Motor neuron (in vitro differentiated cells): ENCODE results near the gene BCO1. TPM values are rescaled to one million over a fixed set of nuclear protein-coding genes. Genes with fewer than 3 reads are reported as not detected.
A peak's percentile ranks its signal among the peaks of the same experiment; 100 is the strongest.
"Not testable (repeated sequence)": the region's sequence is repeated elsewhere in the genome, so short reads cannot be mapped to it uniquely, and the experiment has no call there.

Source experiments
- ATAC-seq, 8 experiments: fragments of 200-7000 bp; cut with Tn5 transposase; replicated peaks in 6 of 8; 2 replicates each; pipeline ENCODE4 v1.8.0; 2021; ENCODE audit warnings: mild to moderate bottlenecking in 8 of 8, moderate library complexity in 8 of 8
- H3K27ac ChIP-seq, 2 donors: fragments of 250-450 bp; sonication (Bioruptor Pico); 2 replicates each; pipeline ENCODE4 v1.9.0; 2021; ENCODE audit warnings: antibody characterized with exemption in 2 of 2, mild to moderate bottlenecking in 2 of 2, moderate library complexity in 1 of 2
- H3K4me1 ChIP-seq, 2 donors: fragments of 250-450 bp; sonication (Bioruptor Pico); replicated peaks in 1 of 2; 2 replicates each; pipeline ENCODE4 v1.6.1; 2021; ENCODE audit warnings: antibody characterized with exemption in 2 of 2, mild to moderate bottlenecking in 2 of 2, moderate library complexity in 1 of 2
- H3K4me3 ChIP-seq, 5 donors: fragments of 250-450 bp; sonication (Bioruptor Pico); 2 replicates each; pipeline ENCODE4 v1.9.0; 2021; ENCODE audit warnings: antibody characterized with exemption in 5 of 5, mild to moderate bottlenecking in 5 of 5, moderate library complexity in 4 of 5
- WGBS, 10 experiments: fragments of 450-650 bp; shearing (Covaris generic); methylation state at CpG; one replicate each; pipeline ENCODE4 v1.0.0; 2022; 5-methylcytosine and 5-hydroxymethylcytosine counted together
- in situ Hi-C, 9 experiments: fragments of 400-800 bp; cut with MboI; loops; one replicate each; pipeline ENCODE4 v1.15.0; 2021; ENCODE audit warnings: low sequenced_read_pairs in 9 of 9, low pct_unique_long_range_greater_than_20kb in 2 of 9; ENCODE audit not compliant: unreplicated experiment in 9 of 9
- total RNA-seq, 8 experiments: library from RNA; unstranded; fragments of 300-600 nt; gene quantifications; 2 replicates each; pipeline versions ENCODE4 v1.2.3 to v1.2.4, GENCODE V29; 2022

BCO1 gene
- total RNA-seq, 8 experiments from 2014 or later: 0.05 to 1.5 (median 0.39) TPM

GRCh38 chr16:81216114-81216513, 22.4 kb upstream of the BCO1 start:
- in situ Hi-C loops: no loop called here
- Histone ChIP-seq H3K4me3 (no peak overlapping the region), H3K4me1 (peaks cover 10 to 14% of the 10 kb centered on the region in 2 donors), H3K27ac (no peak overlapping the region)
- no peak for ATAC-seq
- 33 to 100% (median 90%) methylated on average over 1 to 15 of the region's 16 CpGs; no CpG with 5 or more reads in 1 of the 10 experiments for WGBS, 10 experiments

GRCh38 chr16:81216706-81217105, 21.8 kb upstream of the BCO1 start:
- in situ Hi-C loops: no loop called here
- H3K27ac ChIP-seq: no peak overlapping the region
- whole genome bisulfite sequencing, 10 experiments: 57 to 100% (median 92%) methylated on average over 1 to 2 of the region's 2 CpGs; no CpG with 5 or more reads in 6 of the 10 experiments
- ATAC-seq: no peak
- peaks cover 10 to 14% of the 10 kb centered on the region in 2 donors for H3K4me1 ChIP-seq
- no peak overlapping the region for H3K4me3 ChIP-seq

- no peak for ATAC-seq
- in situ Hi-C loops: no loop called here
- H3K4me1 ChIP-seq: peaks cover 10 to 14% of the 10 kb centered on the region in 2 donors
- WGBS, 10 experiments: 0 to 100% (median 69%) methylated on average over 2 to 8 of the region's 9 CpGs; no CpG with 5 or more reads in 2 of the 10 experiments
- no peak overlapping the region for H3K27ac ChIP-seq
- H3K4me3 ChIP-seq: no peak overlapping the region
These were observed 19.3 kb upstream of the BCO1 start for GRCh38 chr16:81219151-81219550.

GRCh38 chr16:81220349-81220748, 18.1 kb upstream of the BCO1 start:
- H3K4me3 ChIP-seq: no peak overlapping the region
- peak in 5 of 8 experiments; percentile 84 to 92 (median 87) for ATAC-seq
- peak overlapping the region in 1 of 2 donors; percentile 59 for H3K27ac ChIP-seq
- 12 to 75% (median 30%) methylated on average over 2 to 7 of the region's 9 CpGs; no CpG with 5 or more reads in 3 of the 10 experiments for WGBS, 10 experiments
- peaks cover 10 to 14% of the 10 kb centered on the region in 2 donors for H3K4me1 ChIP-seq
- in situ Hi-C loops: no loop called here

- Histone ChIP-seq H3K27ac (no peak overlapping the region), H3K4me1 (peaks cover 10 to 14% of the 10 kb centered on the region in 2 donors), H3K4me3 (no peak overlapping the region)
- WGBS, 10 experiments: 0 to 100% (median 65%) methylated on average over 1 to 2 of the region's 6 CpGs; no CpG with 5 or more reads in 6 of the 10 experiments
- in situ Hi-C loops: no loop called here
- ATAC-seq: no peak
These were observed 16.8 kb upstream of the BCO1 start for GRCh38 chr16:81221731-81222130.

- ATAC-seq: peak in 2 of 8 experiments; percentile 57 to 88
- peaks cover 10 to 12% of the 10 kb centered on the region in 2 donors for H3K4me1 ChIP-seq
- no peak overlapping the region for H3K27ac ChIP-seq
- 0 to 86% (median 62%) methylated on average over 1 of the region's 1 CpG; no CpG with 5 or more reads in 6 of the 10 experiments for WGBS, 10 experiments
- H3K4me3 ChIP-seq: no peak overlapping the region
- in situ Hi-C loops: no loop called here
These were observed 13.7 kb upstream of the BCO1 start for GRCh38 chr16:81224824-81225223.

GRCh38 chr16:81225697-81226096, 12.8 kb upstream of the BCO1 start:
- H3K4me1 ChIP-seq, H3K27ac ChIP-seq, ATAC-seq, in situ Hi-C loops, H3K4me3 ChIP-seq: not testable (repeated sequence)
- 48 to 100% (median 86%) methylated on average over 1 to 5 of the region's 5 CpGs; no CpG with 5 or more reads in 3 of the 10 experiments for WGBS, 10 experiments

GRCh38 chr16:81227785-81228184, 10.7 kb upstream of the BCO1 start:
- ATAC-seq: no peak
- Histone ChIP-seq H3K4me3 (no peak overlapping the region), H3K27ac (no peak overlapping the region), H3K4me1 (no peaks in the 10 kb centered on the region)
- in situ Hi-C loops: no loop called here
- 21 to 100% (median 85%) methylated on average over 1 to 2 of the region's 2 CpGs for WGBS, 10 experiments

- Histone ChIP-seq H3K27ac (no peak overlapping the region), H3K4me1 (no peaks in the 10 kb centered on the region), H3K4me3 (no peak overlapping the region)
- ATAC-seq: no peak
- in situ Hi-C loops: no loop called here
- WGBS, 10 experiments: 0 to 80% (median 38%) methylated on average over 1 to 7 of the region's 7 CpGs
These were observed 8.7 kb upstream of the BCO1 start for GRCh38 chr16:81229811-81230210.

GRCh38 chr16:81231014-81231413, 7.5 kb upstream of the BCO1 start:
- no peak overlapping the region for H3K4me3 ChIP-seq
- no peak overlapping the region for H3K27ac ChIP-seq
- no peaks in the 10 kb centered on the region for H3K4me1 ChIP-seq
- WGBS, 10 experiments: 17 to 100% (median 77%) methylated on average over 1 to 5 of the region's 5 CpGs; no CpG with 5 or more reads in 1 of the 10 experiments
- no peak for ATAC-seq
- in situ Hi-C loops: no loop called here

- Histone ChIP-seq H3K27ac (no peak overlapping the region), H3K4me1 (peaks cover 0 to under 1% of the 10 kb centered on the region in 2 donors), H3K4me3 (no peak overlapping the region)
- in situ Hi-C loops: no loop called here
- 62 to 100% (median 96%) methylated on average over 1 to 5 of the region's 8 CpGs; no CpG with 5 or more reads in 1 of the 10 experiments for WGBS, 10 experiments
- no peak for ATAC-seq
These were observed 5.6 kb upstream of the BCO1 start for GRCh38 chr16:81232740-81233367.

- no peak overlapping the region for H3K4me3 ChIP-seq
- in situ Hi-C loops: no loop called here
- ATAC-seq: no peak
- H3K4me1 ChIP-seq: peaks cover 7 to 17% of the 10 kb centered on the region in 2 donors
- WGBS, 10 experiments: 60 to 100% (median 85%) methylated on average over 1 to 7 of the region's 8 CpGs; no CpG with 5 or more reads in 3 of the 10 experiments
- no peak overlapping the region for H3K27ac ChIP-seq
These were observed 1.2 kb upstream of the BCO1 start for GRCh38 chr16:81237282-81237681.

- no peak for ATAC-seq
- Histone ChIP-seq H3K4me1 (peaks cover 7 to 17% of the 10 kb centered on the region in 2 donors), H3K4me3 (no peak overlapping the region), H3K27ac (no peak overlapping the region)
- WGBS, 10 experiments: 15 to 63% (median 37%) methylated on average over 2 to 9 of the region's 10 CpGs
- in situ Hi-C loops: no loop called here
These were observed 570 bp upstream of the BCO1 start for GRCh38 chr16:81237942-81238295.
